CD14-positive monocyte (primary cell): ENCODE measurements around the gene SLCO1B1. TPM values are rescaled to one million over a fixed set of nuclear protein-coding genes. Genes with fewer than 3 reads are reported as not detected.
"Not testable (repeated sequence)": the region's sequence is repeated elsewhere in the genome, so short reads cannot be mapped to it uniquely, and the experiment has no call there.

ENCODE experiments used
- DNase-seq, 3 donors: peaks; one replicate each; pipeline ENCODE4 v3.0.0-alpha.2; 2011 to 2022
- H2AFZ ChIP-seq: 2 replicates; pipeline ENCODE4 v1.6.0; 2012; ENCODE audit warnings: mild to moderate bottlenecking, low read depth, low read length, inconsistent platforms; ENCODE audit not compliant: insufficient read depth, poor library complexity, severe bottlenecking
- H3K27ac ChIP-seq, 2 donors: 1 replicate in 1 of 2; 2 replicates in 1 of 2; pipeline ENCODE4 v1.5.1; 2012 to 2013; ENCODE audit warnings: low read length in 2 of 2, control low read depth in 1 of 2, inconsistent platforms in 1 of 2, low read depth in 1 of 2, mild to moderate bottlenecking in 1 of 2
- H3K27me3 ChIP-seq, 2 donors: one replicate each; pipeline versions ENCODE4 v1.6.0 to v1.6.1; 2011 to 2013; ENCODE audit warnings: low read length in 2 of 2; ENCODE audit not compliant: control insufficient read depth in 2 of 2, insufficient read depth in 2 of 2
- H3K36me3 ChIP-seq, 2 donors: replicated peaks in 1 of 2; 1 replicate in 1 of 2; 2 replicates in 1 of 2; pipeline versions ENCODE4 v1.5.1 to v1.6.1; 2012 to 2013; ENCODE audit warnings: low read length in 2 of 2, control low read depth in 1 of 2, inconsistent platforms in 1 of 2, mild to moderate bottlenecking in 1 of 2; ENCODE audit not compliant: insufficient read depth in 2 of 2, control insufficient read depth in 1 of 2
- H3K4me1 ChIP-seq, 2 donors: 1 replicate in 1 of 2; 2 replicates in 1 of 2; pipeline versions ENCODE4 v1.5.1 to v1.6.1; 2012 to 2013; ENCODE audit warnings: low read length in 2 of 2, control low read depth in 1 of 2, inconsistent platforms in 1 of 2, mild to moderate bottlenecking in 1 of 2, moderate library complexity in 1 of 2; ENCODE audit not compliant: insufficient read depth in 2 of 2, control insufficient read depth in 1 of 2
- H3K4me2 ChIP-seq: replicated peaks from 2 replicates; pipeline ENCODE3; 2012; ENCODE audit warnings: low read length, moderate library complexity, mild to moderate bottlenecking; ENCODE audit not compliant: poor library complexity, severe bottlenecking; ENCODE audit errors: extremely low read depth
- H3K4me3 ChIP-seq, 3 experiments: fragments of 200-600 bp in 1 of 3; sonication (generic) in 1 of 3; replicated peaks in 1 of 3; 1 replicate in 2 of 3; 2 replicates in 1 of 3; pipeline ENCODE4 v1.5.1; 2011 to 2013; ENCODE audit warnings: low read length in 3 of 3, mild to moderate bottlenecking in 3 of 3, control low read depth in 2 of 3, low read depth in 2 of 3, inconsistent platforms in 1 of 3, moderate library complexity in 1 of 3
- H3K79me2 ChIP-seq: 2 replicates; pipeline ENCODE4 v1.6.0; 2012; ENCODE audit warnings: mild to moderate bottlenecking, control low read depth, inconsistent platforms, low read length, moderate library complexity; ENCODE audit not compliant: insufficient read depth
- H3K9ac ChIP-seq: 2 replicates; pipeline ENCODE4 v1.6.0; 2017; ENCODE audit warnings: low read length, mild to moderate bottlenecking; ENCODE audit not compliant: insufficient read depth, poor library complexity, severe bottlenecking
- H3K9me3 ChIP-seq, 2 donors: replicated peaks in 1 of 2; 1 replicate in 1 of 2; 2 replicates in 1 of 2; pipeline versions ENCODE4 v1.5.1 to v1.6.1; 2012 to 2013; ENCODE audit warnings: low read length in 2 of 2, control low read depth in 1 of 2; ENCODE audit not compliant: control insufficient read depth in 1 of 2, insufficient read depth in 1 of 2
- H4K20me1 ChIP-seq: 2 replicates; pipeline ENCODE4 v1.6.0; 2012; ENCODE audit warnings: mild to moderate bottlenecking, low read length, control low read depth, moderate library complexity; ENCODE audit not compliant: insufficient read depth
- H3K27ac Mint-ChIP-seq, 7 donors: one replicate each; pipeline ENCODE4 v1.8.0; 2020; ENCODE audit warnings: mild to moderate bottlenecking in 7 of 7, mixed read lengths in 7 of 7, moderate library complexity in 6 of 7, inconsistent platforms in 2 of 7
- H3K27me3 Mint-ChIP-seq, 3 donors: one replicate each; pipeline ENCODE4 v1.8.0; 2021 to 2022; ENCODE audit warnings: low read depth in 3 of 3, mild to moderate bottlenecking in 3 of 3, mixed read lengths in 3 of 3, moderate library complexity in 3 of 3, inconsistent platforms in 1 of 3
- H3K36me3 Mint-ChIP-seq, 2 donors: one replicate each; pipeline ENCODE4 v1.8.0; 2020; ENCODE audit warnings: mixed read lengths in 2 of 2, inconsistent platforms in 1 of 2, mild to moderate bottlenecking in 1 of 2
- H3K4me1 Mint-ChIP-seq: one replicate; pipeline ENCODE4 v1.8.0; 2020; ENCODE audit warnings: mild to moderate bottlenecking, mixed read lengths
- H3K4me3 Mint-ChIP-seq, 2 donors: one replicate each; pipeline ENCODE4 v1.8.0; 2020; ENCODE audit warnings: mild to moderate bottlenecking in 2 of 2, mixed read lengths in 2 of 2, moderate library complexity in 1 of 2
- H3K9me3 Mint-ChIP-seq, 7 donors: one replicate each; pipeline ENCODE4 v1.8.0; 2020 to 2022; ENCODE audit warnings: mixed read lengths in 7 of 7, mild to moderate bottlenecking in 6 of 7, moderate library complexity in 6 of 7, inconsistent platforms in 2 of 7
- CTCF ChIP-seq: fragments of 200-600 bp; IDR thresholded peaks from one replicate; pipeline ENCODE4 v1.8.0; 2022; ENCODE audit warnings: antibody characterized with exemption, mild to moderate bottlenecking
- WGBS: methylation state at CpG from one replicate; pipeline ENCODE4 v1.1.5; 2013; ENCODE audit warnings: missing lambda C conversion rate; ENCODE audit not compliant: insufficient coverage; 5-methylcytosine and 5-hydroxymethylcytosine counted together
- intact Hi-C, 2 donors: fragments of 100-400 bp; cut with micrococcal nuclease; formaldehyde crosslinking; loops; one replicate each; pipeline versions ENCODE4 v1.15.0 to v1.15.1; 2023
- polyA plus RNA-seq, 3 donors: library from polyadenylated mRNA; depleted of rRNA in 1 of 3; unstranded in 2 of 3; stranded (reverse) in 1 of 3; fragments of 300-500 nt in 2 of 3; fragments of >200 nt in 1 of 3; fragmentation: Illumina TruSeq in 2 of 3; gene quantifications; 1 replicate in 2 of 3; 2 replicates in 1 of 3; pipeline ENCODE4 v1.2.3, GENCODE V29; 2012 to 2021

SLCO1B1 gene
- polyA plus RNA-seq, 3 donors = not detected

GRCh38 chr12:21129351-21129750, 1.6 kb upstream of the SLCO1B1 start:
- DNase-seq = no peak
- H3K36me3 Mint-ChIP-seq = no peaks in the 10 kb centered on the region
- peaks cover 0 to 5% (median 0%) of the 10 kb centered on the region in 7 donors for H3K9me3 Mint-ChIP-seq
- no peak overlapping the region for H3K9ac ChIP-seq
- H3K27me3 Mint-ChIP-seq = no peaks in the 10 kb centered on the region
- H3K79me2 ChIP-seq = no peaks in the 10 kb centered on the region
- no peak overlapping the region for H3K27ac Mint-ChIP-seq
- TF ChIP-seq CTCF = no peak
- H3K36me3 ChIP-seq = no peaks in the 10 kb centered on the region
- WGBS = 100% methylated on average over 1 of the region's 3 CpGs
- no peaks in the 10 kb centered on the region for H3K4me1 Mint-ChIP-seq
- H3K4me3 ChIP-seq = no peak overlapping the region
- H4K20me1 ChIP-seq = no peaks in the 10 kb centered on the region
- H3K27me3 ChIP-seq = no peaks in the 10 kb centered on the region
- no peak overlapping the region for H3K27ac ChIP-seq
- H3K4me1 ChIP-seq = no peaks in the 10 kb centered on the region
- H3K4me2 ChIP-seq = no peak overlapping the region
- no peaks in the 10 kb centered on the region for H3K9me3 ChIP-seq
- H3K4me3 Mint-ChIP-seq = no peak overlapping the region
- intact Hi-C loops = no loop called here
- no peak overlapping the region for H2AFZ ChIP-seq

DNA sequence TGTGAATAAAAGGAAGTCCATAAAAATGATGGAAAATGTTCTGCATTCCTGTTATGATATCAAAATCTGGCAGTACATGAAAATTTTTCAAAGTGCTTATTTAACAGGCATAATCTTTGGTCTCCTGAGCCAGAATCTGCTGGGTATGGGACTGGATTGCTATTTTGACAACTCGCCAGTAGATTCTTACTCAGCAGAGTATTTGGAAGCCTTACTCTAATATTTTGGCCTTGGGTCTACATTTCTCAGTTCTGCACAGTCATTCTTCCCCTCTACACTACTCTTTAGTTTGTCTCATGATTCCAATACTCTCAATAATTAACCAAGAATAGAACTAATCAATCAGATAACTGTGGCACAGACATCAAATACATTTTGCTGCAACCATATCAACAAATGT, 1.1 kb upstream of the SLCO1B1 start:
- WGBS = no CpG with 5 or more reads among the region's 1 CpG
- DNase-seq = no peak
- Histone ChIP-seq H2AFZ (no peak overlapping the region), H3K4me1 (no peaks in the 10 kb centered on the region), H4K20me1 (no peaks in the 10 kb centered on the region), H3K36me3 (no peaks in the 10 kb centered on the region), H3K27ac (no peak overlapping the region), H3K79me2 (no peaks in the 10 kb centered on the region), H3K9ac (no peak overlapping the region), H3K27me3 (no peaks in the 10 kb centered on the region), H3K9me3 (no peaks in the 10 kb centered on the region), H3K4me2 (no peak overlapping the region), H3K4me3 (no peak overlapping the region)
- Mint-ChIP-seq H3K27me3 (no peaks in the 10 kb centered on the region), H3K4me1 (no peaks in the 10 kb centered on the region), H3K4me3 (no peak overlapping the region), H3K36me3 (no peaks in the 10 kb centered on the region), H3K9me3 (peaks cover 0 to 6% (median 3%) of the 10 kb centered on the region in 7 donors), H3K27ac (no peak overlapping the region)
- intact Hi-C loops = no loop called here
- TF ChIP-seq CTCF = no peak

DNA sequence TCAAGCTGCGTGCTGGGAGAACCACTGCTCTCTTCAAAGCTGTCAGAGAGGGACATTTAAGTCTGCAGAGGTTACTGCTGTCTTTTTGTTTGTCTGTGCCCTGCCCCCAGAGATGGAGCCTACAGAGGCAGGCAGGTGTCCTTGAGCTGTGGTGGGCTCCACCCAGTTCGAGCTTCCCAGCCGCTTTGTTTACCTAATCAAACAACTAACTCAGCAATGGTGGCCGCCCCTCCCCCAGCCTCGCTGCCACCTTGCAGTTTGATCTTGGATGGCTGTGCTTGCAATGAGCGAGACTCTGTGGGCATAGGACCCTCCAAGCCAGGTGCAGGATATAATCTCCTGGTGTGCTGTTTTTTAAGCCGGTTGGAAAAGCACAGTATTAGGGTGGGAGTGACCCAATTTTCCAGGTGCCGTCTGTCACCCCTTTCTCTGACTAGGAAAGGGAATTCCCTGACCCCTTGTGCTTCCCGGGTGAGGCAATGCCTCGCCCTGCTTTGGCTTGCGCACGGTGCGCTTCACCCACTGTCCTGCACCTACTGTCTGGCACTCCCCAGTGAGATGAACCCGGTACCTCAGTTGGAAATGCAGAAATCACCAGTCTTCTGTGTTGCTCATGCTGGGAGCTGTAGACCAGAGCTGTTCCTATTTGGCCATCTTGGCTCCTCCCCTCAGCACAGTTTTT, 6.5 kb downstream of the SLCO1B1 start:
- H4K20me1 ChIP-seq, intact Hi-C loops, H3K27me3 ChIP-seq, H3K27ac Mint-ChIP-seq, H3K4me1 ChIP-seq, H3K27ac ChIP-seq, H3K4me2 ChIP-seq, H3K36me3 Mint-ChIP-seq, H3K9ac ChIP-seq, H2AFZ ChIP-seq, H3K36me3 ChIP-seq, H3K27me3 Mint-ChIP-seq, H3K4me1 Mint-ChIP-seq, H3K4me3 Mint-ChIP-seq, H3K79me2 ChIP-seq, H3K4me3 ChIP-seq, DNase-seq: not testable (repeated sequence)
- peaks cover 7 to 13% of the 10 kb centered on the region in 2 donors for H3K9me3 ChIP-seq
- WGBS = 95% methylated on average over 8 of the region's 14 CpGs
- H3K9me3 Mint-ChIP-seq = peaks cover 7 to 18% (median 12%) of the 10 kb centered on the region in 7 donors
